ENCODE measurements around the gene CPEB3. TPM values are rescaled to one million over a fixed set of nuclear protein-coding genes. Genes with fewer than 3 reads are reported as not detected.

CPEB3 gene
- total and polyA plus RNA-seq, 9 of the 15 experiments (the other 6 are each of a cell fraction or from before 2014, with no cell fraction given) = 0.15 to 1.2 (median 0.51) TPM

DNA sequence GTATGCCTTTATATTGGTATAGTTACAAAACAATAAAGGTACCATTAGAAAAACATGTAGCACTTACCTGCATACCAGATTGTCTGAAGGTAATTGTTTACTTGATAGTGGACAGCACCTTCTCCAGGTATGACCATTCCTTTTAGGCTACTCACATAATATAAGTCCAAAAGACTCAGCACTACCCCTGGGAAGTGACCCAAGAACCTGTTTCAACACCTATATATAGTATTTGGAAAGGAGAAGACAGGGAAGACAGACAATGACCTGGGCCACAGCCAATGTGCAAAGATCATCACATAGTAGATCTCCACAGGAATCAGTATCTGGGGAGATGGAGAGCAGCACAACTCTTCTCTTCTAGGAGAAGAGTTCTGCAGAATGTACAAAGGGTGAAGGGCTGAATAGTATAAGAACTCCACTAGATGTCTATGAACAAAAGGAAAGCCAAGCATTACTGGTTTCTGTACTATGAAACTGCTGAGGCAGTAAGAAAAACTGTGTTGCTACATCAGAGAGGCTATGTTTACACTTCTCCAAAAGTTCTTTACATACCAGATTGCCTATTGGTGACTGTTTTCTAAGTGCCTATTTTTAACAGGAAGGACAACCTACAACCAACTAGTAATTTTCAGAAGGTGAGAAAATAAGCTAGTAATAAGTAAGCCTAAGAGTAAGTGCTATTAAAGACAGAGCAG, 208.1 kb downstream of the CPEB3 start (continued):
- TF ChIP-seq, protein P1, sequence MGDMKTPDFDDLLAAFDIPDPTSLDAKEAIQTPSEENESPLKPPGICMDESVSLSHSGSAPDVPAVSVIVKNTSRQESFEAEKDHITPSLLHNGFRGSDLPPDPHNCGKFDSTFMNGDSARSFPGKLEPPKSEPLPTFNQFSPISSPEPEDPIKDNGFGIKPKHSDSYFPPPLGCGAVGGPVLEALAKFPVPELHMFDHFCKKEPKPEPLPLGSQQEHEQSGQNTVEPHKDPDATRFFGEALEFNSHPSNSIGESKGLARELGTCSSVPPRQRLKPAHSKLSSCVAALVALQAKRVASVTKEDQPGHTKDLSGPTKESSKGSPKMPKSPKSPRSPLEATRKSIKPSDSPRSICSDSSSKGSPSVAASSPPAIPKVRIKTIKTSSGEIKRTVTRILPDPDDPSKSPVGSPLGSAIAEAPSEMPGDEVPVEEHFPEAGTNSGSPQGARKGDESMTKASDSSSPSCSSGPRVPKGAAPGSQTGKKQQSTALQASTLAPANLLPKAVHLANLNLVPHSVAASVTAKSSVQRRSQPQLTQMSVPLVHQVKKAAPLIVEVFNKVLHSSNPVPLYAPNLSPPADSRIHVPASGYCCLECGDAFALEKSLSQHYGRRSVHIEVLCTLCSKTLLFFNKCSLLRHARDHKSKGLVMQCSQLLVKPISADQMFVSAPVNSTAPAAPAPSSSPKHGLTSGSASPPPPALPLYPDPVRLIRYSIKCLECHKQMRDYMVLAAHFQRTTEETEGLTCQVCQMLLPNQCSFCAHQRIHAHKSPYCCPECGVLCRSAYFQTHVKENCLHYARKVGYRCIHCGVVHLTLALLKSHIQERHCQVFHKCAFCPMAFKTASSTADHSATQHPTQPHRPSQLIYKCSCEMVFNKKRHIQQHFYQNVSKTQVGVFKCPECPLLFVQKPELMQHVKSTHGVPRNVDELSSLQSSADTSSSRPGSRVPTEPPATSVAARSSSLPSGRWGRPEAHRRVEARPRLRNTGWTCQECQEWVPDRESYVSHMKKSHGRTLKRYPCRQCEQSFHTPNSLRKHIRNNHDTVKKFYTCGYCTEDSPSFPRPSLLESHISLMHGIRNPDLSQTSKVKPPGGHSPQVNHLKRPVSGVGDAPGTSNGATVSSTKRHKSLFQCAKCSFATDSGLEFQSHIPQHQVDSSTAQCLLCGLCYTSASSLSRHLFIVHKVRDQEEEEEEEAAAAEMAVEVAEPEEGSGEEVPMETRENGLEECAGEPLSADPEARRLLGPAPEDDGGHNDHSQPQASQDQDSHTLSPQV (IDR thresholded peaks at IDR 0.05) = no peak
- TF ChIP-seq ZNF766 (CRISPR knock-in tag; conservative IDR thresholded peaks at IDR 0.05) = no peak

DNA sequence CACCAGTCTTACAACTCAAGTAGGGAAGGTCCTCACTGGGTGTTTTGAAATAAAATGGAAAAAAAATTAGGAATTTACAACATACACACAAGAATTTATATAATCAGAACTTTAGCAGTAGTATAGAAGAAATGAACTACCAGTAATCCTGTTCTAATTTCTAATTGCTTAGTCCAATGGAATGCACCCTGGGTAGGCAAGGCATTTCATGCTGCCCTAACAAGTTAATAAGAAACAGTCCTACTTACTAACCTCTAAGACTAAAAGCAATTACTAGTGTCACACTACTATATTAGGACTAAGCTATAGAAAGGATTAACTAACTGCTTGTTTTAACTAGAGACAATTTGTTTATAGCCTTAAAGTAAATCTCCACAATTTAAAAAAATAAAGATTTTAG, 209.2 kb downstream of the CPEB3 start:
- Histone ChIP-seq H3K4me1 (replicated peaks in 1 of 2; ENCODE audit: control insufficient read depth in 2 of 2, insufficient read depth in 2 of 2, low read length in 2 of 2) (no peaks in the 10 kb centered on the region), H2AFZ (ENCODE audit: low read depth, low read length) (no peak overlapping the region), H3K4me2 (ENCODE audit: insufficient read depth, low read length) (no peak overlapping the region), H3K79me2 (ENCODE audit: control insufficient read depth, insufficient read depth, low read length) (no peaks in the 10 kb centered on the region), H3K9me1 (ENCODE audit: control insufficient read depth, insufficient read depth, low read length) (no peaks in the 10 kb centered on the region), H3K36me3 (ENCODE audit: control insufficient read depth, insufficient read depth, low read length) (no peaks in the 10 kb centered on the region), H3K4me3 (no peak overlapping the region), H3K27ac (ENCODE audit: extremely low read depth, low read depth, low read length) (no peak overlapping the region), H3K27me3 (ENCODE audit: control insufficient read depth in 2 of 2, insufficient read depth in 2 of 2, low read length in 2 of 2) (no peaks in the 10 kb centered on the region), H3K9ac (ENCODE audit: insufficient read depth in 1 of 2, low read depth in 2 of 2, low read length in 2 of 2) (no peak overlapping the region), H4K20me1 (replicated peaks; ENCODE audit: control insufficient read depth, insufficient read depth, low read length) (no peaks in the 10 kb centered on the region), H3K9me3 (replicated peaks; ENCODE audit: control insufficient read depth, insufficient read depth, low read depth, low read length) (no peaks in the 10 kb centered on the region)
- ChIA-PET POLR2A (no interaction called here), CTCF (ENCODE audit: low intra/inter-chr PET ratio) (interaction anchor here (0.6 kb wide), 1 partner anchor 353 kb away, joined by 3 read pairs; no protein-coding TSS in a partner anchor)
- BruUV-seq (replicated peaks) = no TSS peak
- ATAC-seq (no peak), DNase-seq (ENCODE audit: extremely low read depth in 1 of 4, low spot score in 3 of 4) (no peak), FAIRE-seq (no peak)
- TF ChIP-seq ZBTB1 (CRISPR knock-in tag; IDR thresholded peaks at IDR 0.05; ENCODE audit: borderline replicate concordance, low read depth) (no peak), HEY1 (CRISPR knock-in tag; IDR thresholded peaks at IDR 0.05; ENCODE audit: borderline replicate concordance) (no peak)
- in situ Hi-C loops (cut with MboI) (loop anchor here (25.0 kb wide), 1 partner anchor 206 kb away; the partner anchor contains the start of genes CPEB3 and MARCHF5), intact Hi-C loops (cut with micrococcal nuclease) (loop anchor here (10.0 kb wide), 1 partner anchor 123 kb away; no protein-coding TSS in a partner anchor)

Measured in K562 (cell line).